Left forelimb (tissue), 1 donor: Measurements from ENCODE around the gene SLC2A10.
"Not testable (repeated sequence)": the region's sequence is repeated elsewhere in the genome, so short reads cannot be mapped to it uniquely, and the experiment has no call there.

ENCODE experiments used
- DNase-seq: peaks from one replicate; pipeline ENCODE4 v3.0.0-alpha.2; 2018; ENCODE audit warnings: low spot score

Gene SLC2A10

GRCh38 chr20:46709459-46710152 is at the start of gene SLC2A10:
TSS of gene SLC2A10 (plus strand) at chr20:46709649. CDS start at chr20:46709737, 88 bp downstream.
- peak; percentile 86 for DNase-seq

- no peak for DNase-seq
These were observed 49.0 kb upstream of the SLC2A10 start for GRCh38 chr20:46660487-46660886.

GRCh38 chr20:46661659-46662058 is 47.8 kb upstream of the SLC2A10 start:
- no peak for DNase-seq

GRCh38 chr20:46663531-46663930 is 45.9 kb upstream of the SLC2A10 start:
- no peak for DNase-seq

- DNase-seq: no peak
These were observed 43.8 kb upstream of the SLC2A10 start for GRCh38 chr20:46665602-46666001.

GRCh38 chr20:46666306-46666705 is 43.1 kb upstream of the SLC2A10 start:
- no peak for DNase-seq

GRCh38 chr20:46666818-46667515 is 42.5 kb upstream of the SLC2A10 start:
- no peak for DNase-seq

- DNase-seq: no peak
These were observed 39.2 kb upstream of the SLC2A10 start for GRCh38 chr20:46670228-46670584.

- no peak for DNase-seq
These were observed 38.6 kb upstream of the SLC2A10 start for GRCh38 chr20:46670585-46671584.

GRCh38 chr20:46671866-46672542 is 37.4 kb upstream of the SLC2A10 start:
- DNase-seq: no peak

- DNase-seq: no peak
These were observed 36.8 kb upstream of the SLC2A10 start for GRCh38 chr20:46672543-46673148.

- no peak for DNase-seq
These were observed 35.8 kb upstream of the SLC2A10 start for GRCh38 chr20:46673394-46674252.

GRCh38 chr20:46674253-46675083 is 35.0 kb upstream of the SLC2A10 start:
- DNase-seq: no peak

- not testable (repeated sequence) for DNase-seq
These were observed 32.7 kb upstream of the SLC2A10 start for GRCh38 chr20:46676649-46677316.

GRCh38 chr20:46677608-46678007 is 31.8 kb upstream of the SLC2A10 start:
- no peak for DNase-seq

GRCh38 chr20:46678516-46678915 is 30.9 kb upstream of the SLC2A10 start:
- no peak for DNase-seq

GRCh38 chr20:46680684-46681031 is 28.8 kb upstream of the SLC2A10 start:
- no peak for DNase-seq

GRCh38 chr20:46681032-46681854 is 28.2 kb upstream of the SLC2A10 start:
- no peak for DNase-seq
